Fibroblast of lung (primary cell): ENCODE measurements around the gene SLC25A51. TPM values are rescaled to one million over a fixed set of nuclear protein-coding genes. Genes with fewer than 3 reads are reported as not detected.

ENCODE experiments used
- DNase-seq, 2 donors: peaks; one replicate each; pipeline versions ENCODE4 v3.0.0 to v3.0.0-alpha.2; 2010; ENCODE audit warnings: low read depth in 2 of 2
- H2AFZ ChIP-seq: 2 replicates; pipeline ENCODE4 v1.5.1; 2012; ENCODE audit warnings: low read length, control low read depth, inconsistent platforms
- H3K27ac ChIP-seq: 2 replicates; pipeline ENCODE4 v1.5.1; 2011; ENCODE audit warnings: low read length, control low read depth; ENCODE audit not compliant: insufficient read depth
- H3K27me3 ChIP-seq: 2 replicates; pipeline ENCODE4 v1.5.1; 2011; ENCODE audit warnings: mild to moderate bottlenecking, low read length; ENCODE audit not compliant: control insufficient read depth, insufficient read depth
- H3K36me3 ChIP-seq: 2 replicates; pipeline ENCODE4 v1.5.1; 2011; ENCODE audit warnings: low read length; ENCODE audit not compliant: control insufficient read depth, insufficient read depth
- H3K4me1 ChIP-seq: 2 replicates; pipeline ENCODE4 v1.5.1; 2011; ENCODE audit warnings: low read length; ENCODE audit not compliant: control insufficient read depth, insufficient read depth; ENCODE audit errors: extremely low read depth
- H3K4me2 ChIP-seq: 2 replicates; pipeline ENCODE4 v1.5.1; 2011; ENCODE audit warnings: low read length, control low read depth; ENCODE audit not compliant: insufficient read depth; ENCODE audit errors: extremely low read depth
- H3K4me3 ChIP-seq, 4 experiments: fragments of 200-600 bp in 1 of 4; sonication (generic) in 1 of 4; replicated peaks in 1 of 4; 2 replicates each; pipeline ENCODE4 v1.5.1; 2011 to 2016; ENCODE audit warnings: low read length in 4 of 4, low read depth in 3 of 4, mild to moderate bottlenecking in 3 of 4, control low read depth in 2 of 4, inconsistent platforms in 1 of 4, mixed read lengths in 1 of 4; ENCODE audit not compliant: insufficient read depth in 1 of 4; ENCODE audit errors: control extremely low read depth in 1 of 4
- H3K79me2 ChIP-seq: 2 replicates; pipeline ENCODE4 v1.5.1; 2012; ENCODE audit warnings: mild to moderate bottlenecking, low read length, inconsistent platforms; ENCODE audit not compliant: control insufficient read depth, insufficient read depth
- H3K9ac ChIP-seq: 2 replicates; pipeline ENCODE4 v1.5.1; 2011; ENCODE audit warnings: mild to moderate bottlenecking, low read length, control low read depth; ENCODE audit not compliant: insufficient read depth
- H3K9me3 ChIP-seq: 2 replicates; pipeline ENCODE4 v1.5.1; 2012; ENCODE audit warnings: low read depth, low read length; ENCODE audit not compliant: control insufficient read depth, insufficient read depth
- H4K20me1 ChIP-seq: 2 replicates; pipeline ENCODE4 v1.5.1; 2011; ENCODE audit warnings: low read length; ENCODE audit not compliant: control insufficient read depth, insufficient read depth; ENCODE audit errors: extremely low read depth
- EZH2 ChIP-seq: IDR thresholded peaks from 2 replicates; pipeline ENCODE4 v1.5.1; 2012; ENCODE audit warnings: low read length, control low read depth, mild to moderate bottlenecking; ENCODE audit errors: missing control alignments
- polyA plus RNA-seq, 2 donors: library from polyadenylated mRNA; depleted of rRNA in 1 of 2; stranded (reverse) in 1 of 2; unstranded in 1 of 2; fragments of >200 nt; gene quantifications; 2 replicates each; pipeline ENCODE4 v1.2.1, GENCODE V29; 2011 to 2012; ENCODE audit warnings: missing spikeins in 1 of 2
- total RNA-seq: library from RNA; depleted of rRNA; stranded (reverse); fragments of >200 nt; gene quantifications from 2 replicates; pipeline ENCODE4 v1.2.1, GENCODE V29; 2014
- TF ChIP-seq, protein P1 (sequence below), 2 donors: IDR thresholded peaks in 1 of 2; conservative IDR thresholded peaks in 1 of 2; 1 replicate in 1 of 2; 2 replicates in 1 of 2; pipeline ENCODE4 v1.5.1; 2011 to 2012; ENCODE audit warnings: low read length in 2 of 2, control low read depth in 1 of 2, inconsistent platforms in 1 of 2, low read depth in 1 of 2, mild to moderate bottlenecking in 1 of 2

SLC25A51 gene
- total and polyA plus RNA-seq, 2 donors (not counting 1 experiment from before 2014, with no cell fraction given) = 39.3 to 100 TPM

DNA sequence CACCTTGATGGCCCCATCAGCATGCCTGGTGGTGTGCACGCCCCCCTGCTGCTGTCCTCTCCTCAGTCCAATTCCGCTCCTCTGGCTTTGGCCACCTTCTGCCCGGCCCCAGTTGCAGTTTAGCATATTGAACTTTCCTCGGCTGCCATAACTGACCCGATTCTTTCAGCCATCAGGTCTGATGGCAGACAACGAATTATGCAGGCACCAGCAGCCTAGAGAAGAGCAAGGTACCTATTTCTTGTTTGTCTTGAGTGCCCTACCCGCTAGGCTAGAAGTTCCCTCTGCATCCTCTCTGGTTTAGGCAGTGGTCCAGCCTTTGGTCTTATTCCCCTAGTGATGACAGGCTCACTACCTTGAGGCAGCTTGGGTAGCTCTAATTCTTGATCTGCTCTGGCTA is 43.0 kb upstream of the SLC25A51 start:
- H2AFZ ChIP-seq = no peak overlapping the region
- no peaks in the 10 kb centered on the region for H3K9me3 ChIP-seq
- no peaks in the 10 kb centered on the region for H4K20me1 ChIP-seq
- no peak overlapping the region for H3K4me3 ChIP-seq
- no peak overlapping the region for H3K27ac ChIP-seq
- DNase-seq = no peak
- H3K27me3 ChIP-seq = no peaks in the 10 kb centered on the region
- H3K4me1 ChIP-seq = peaks cover 29% of the 10 kb centered on the region
- no peak overlapping the region for H3K4me2 ChIP-seq
- H3K9ac ChIP-seq = no peak overlapping the region
- peaks cover 14% of the 10 kb centered on the region for H3K36me3 ChIP-seq
- no peaks in the 10 kb centered on the region for H3K79me2 ChIP-seq
- TF ChIP-seq, protein P1, sequence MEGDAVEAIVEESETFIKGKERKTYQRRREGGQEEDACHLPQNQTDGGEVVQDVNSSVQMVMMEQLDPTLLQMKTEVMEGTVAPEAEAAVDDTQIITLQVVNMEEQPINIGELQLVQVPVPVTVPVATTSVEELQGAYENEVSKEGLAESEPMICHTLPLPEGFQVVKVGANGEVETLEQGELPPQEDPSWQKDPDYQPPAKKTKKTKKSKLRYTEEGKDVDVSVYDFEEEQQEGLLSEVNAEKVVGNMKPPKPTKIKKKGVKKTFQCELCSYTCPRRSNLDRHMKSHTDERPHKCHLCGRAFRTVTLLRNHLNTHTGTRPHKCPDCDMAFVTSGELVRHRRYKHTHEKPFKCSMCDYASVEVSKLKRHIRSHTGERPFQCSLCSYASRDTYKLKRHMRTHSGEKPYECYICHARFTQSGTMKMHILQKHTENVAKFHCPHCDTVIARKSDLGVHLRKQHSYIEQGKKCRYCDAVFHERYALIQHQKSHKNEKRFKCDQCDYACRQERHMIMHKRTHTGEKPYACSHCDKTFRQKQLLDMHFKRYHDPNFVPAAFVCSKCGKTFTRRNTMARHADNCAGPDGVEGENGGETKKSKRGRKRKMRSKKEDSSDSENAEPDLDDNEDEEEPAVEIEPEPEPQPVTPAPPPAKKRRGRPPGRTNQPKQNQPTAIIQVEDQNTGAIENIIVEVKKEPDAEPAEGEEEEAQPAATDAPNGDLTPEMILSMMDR (conservative IDR thresholded peaks at IDR 0.05 in 1 of 2, IDR thresholded peaks at IDR 0.05 in 1 of 2; ENCODE audit: low read depth in 1 of 2, low read length in 2 of 2) = no peak
- TF ChIP-seq EZH2 = no peak

DNA sequence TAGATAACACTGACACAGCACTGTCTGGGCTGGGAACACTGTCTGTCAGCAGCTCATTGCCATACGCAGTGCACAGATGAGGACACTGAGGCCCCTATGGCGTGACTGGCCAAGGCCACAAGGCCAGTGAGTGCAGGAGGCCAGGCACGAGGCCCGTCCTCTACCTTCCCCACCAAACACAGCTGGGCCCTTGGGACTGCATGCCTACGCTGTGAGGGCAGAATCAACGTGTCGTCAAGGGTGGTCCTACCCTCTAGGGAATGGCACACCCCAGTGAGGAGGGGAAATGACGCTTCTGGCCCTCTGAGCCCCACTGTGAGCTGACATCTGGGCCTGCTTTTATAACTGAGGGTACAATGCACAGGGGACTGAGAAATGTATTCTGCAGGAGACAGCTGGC is 42.1 kb upstream of the SLC25A51 start:
- peaks cover 29% of the 10 kb centered on the region for H3K4me1 ChIP-seq
- DNase-seq = no peak
- no peaks in the 10 kb centered on the region for H3K9me3 ChIP-seq
- no peak overlapping the region for H3K4me2 ChIP-seq
- TF ChIP-seq EZH2 = no peak
- TF ChIP-seq, protein P1 (conservative IDR thresholded peaks at IDR 0.05 in 1 of 2, IDR thresholded peaks at IDR 0.05 in 1 of 2; ENCODE audit: low read depth in 1 of 2, low read length in 2 of 2) = no peak
- H3K36me3 ChIP-seq = peaks cover 14% of the 10 kb centered on the region
- H3K9ac ChIP-seq = no peak overlapping the region
- no peaks in the 10 kb centered on the region for H3K27me3 ChIP-seq
- H2AFZ ChIP-seq = no peak overlapping the region
- no peaks in the 10 kb centered on the region for H4K20me1 ChIP-seq
- no peak overlapping the region for H3K4me3 ChIP-seq
- no peaks in the 10 kb centered on the region for H3K79me2 ChIP-seq
- no peak overlapping the region for H3K27ac ChIP-seq

DNA sequence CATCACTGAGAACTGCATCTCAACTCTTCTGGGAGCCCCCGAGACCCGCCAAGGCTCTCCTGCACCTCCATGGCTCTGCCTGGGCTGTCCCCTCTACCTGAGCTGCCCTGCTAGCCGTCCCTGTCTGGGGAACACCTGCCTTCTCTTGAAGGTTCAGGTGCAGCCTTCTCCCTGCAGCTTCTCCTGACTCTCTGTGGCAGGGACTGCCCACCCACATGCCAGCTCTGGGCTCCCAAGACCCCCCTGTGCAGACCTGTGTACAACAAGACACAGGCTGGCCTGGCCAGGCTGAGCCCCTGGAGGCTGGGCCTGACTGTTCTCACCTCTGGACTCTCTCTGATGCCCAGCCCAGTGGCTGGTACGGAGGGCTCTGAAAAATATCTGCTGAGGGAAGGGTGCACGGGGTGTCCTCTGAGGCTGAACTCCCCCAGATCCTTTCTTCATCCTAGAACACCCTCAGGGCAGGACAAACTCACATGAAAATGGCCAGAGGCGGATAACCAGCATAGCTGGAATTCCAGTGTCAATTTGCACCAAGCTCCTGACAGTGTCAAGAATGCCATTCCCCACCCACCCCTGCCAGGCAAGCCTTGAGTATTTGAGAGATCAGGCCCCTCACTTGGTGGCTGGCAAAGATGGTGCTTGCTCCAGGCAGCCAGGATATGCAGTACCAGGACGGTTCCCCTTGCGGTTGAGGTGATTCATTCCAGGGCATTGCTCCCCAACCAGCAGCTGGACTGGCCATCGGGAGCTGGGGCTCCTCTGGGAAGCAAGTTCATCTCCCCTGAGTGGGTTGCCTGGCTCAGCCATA is 40.9 kb upstream of the SLC25A51 start:
- TF ChIP-seq, protein P1 (conservative IDR thresholded peaks at IDR 0.05 in 1 of 2, IDR thresholded peaks at IDR 0.05 in 1 of 2; ENCODE audit: low read depth in 1 of 2, low read length in 2 of 2) = no peak
- no peak for TF ChIP-seq EZH2
- Histone ChIP-seq H2AFZ (no peak overlapping the region), H3K79me2 (no peaks in the 10 kb centered on the region), H3K4me1 (peaks cover 30% of the 10 kb centered on the region), H3K27me3 (no peaks in the 10 kb centered on the region), H3K4me3 (no peak overlapping the region), H3K36me3 (peaks cover 11% of the 10 kb centered on the region), H3K27ac (peak overlapping the region; percentile 57), H3K4me2 (no peak overlapping the region), H3K9ac (no peak overlapping the region), H3K9me3 (no peaks in the 10 kb centered on the region), H4K20me1 (no peaks in the 10 kb centered on the region)
- peak in 1 of 2 donors; percentile 79 for DNase-seq
